GM04504 (cell line): ENCODE results near the gene YWHAE.
"Not testable (repeated sequence)": the region's sequence is repeated elsewhere in the genome, so short reads cannot be mapped to it uniquely, and the experiment has no call there.

Experiments used
- DNase-seq: peaks from one replicate; pipeline ENCODE4 v3.0.0-alpha.2; 2012; ENCODE audit warnings: low read depth

The YWHAE gene

DNA sequence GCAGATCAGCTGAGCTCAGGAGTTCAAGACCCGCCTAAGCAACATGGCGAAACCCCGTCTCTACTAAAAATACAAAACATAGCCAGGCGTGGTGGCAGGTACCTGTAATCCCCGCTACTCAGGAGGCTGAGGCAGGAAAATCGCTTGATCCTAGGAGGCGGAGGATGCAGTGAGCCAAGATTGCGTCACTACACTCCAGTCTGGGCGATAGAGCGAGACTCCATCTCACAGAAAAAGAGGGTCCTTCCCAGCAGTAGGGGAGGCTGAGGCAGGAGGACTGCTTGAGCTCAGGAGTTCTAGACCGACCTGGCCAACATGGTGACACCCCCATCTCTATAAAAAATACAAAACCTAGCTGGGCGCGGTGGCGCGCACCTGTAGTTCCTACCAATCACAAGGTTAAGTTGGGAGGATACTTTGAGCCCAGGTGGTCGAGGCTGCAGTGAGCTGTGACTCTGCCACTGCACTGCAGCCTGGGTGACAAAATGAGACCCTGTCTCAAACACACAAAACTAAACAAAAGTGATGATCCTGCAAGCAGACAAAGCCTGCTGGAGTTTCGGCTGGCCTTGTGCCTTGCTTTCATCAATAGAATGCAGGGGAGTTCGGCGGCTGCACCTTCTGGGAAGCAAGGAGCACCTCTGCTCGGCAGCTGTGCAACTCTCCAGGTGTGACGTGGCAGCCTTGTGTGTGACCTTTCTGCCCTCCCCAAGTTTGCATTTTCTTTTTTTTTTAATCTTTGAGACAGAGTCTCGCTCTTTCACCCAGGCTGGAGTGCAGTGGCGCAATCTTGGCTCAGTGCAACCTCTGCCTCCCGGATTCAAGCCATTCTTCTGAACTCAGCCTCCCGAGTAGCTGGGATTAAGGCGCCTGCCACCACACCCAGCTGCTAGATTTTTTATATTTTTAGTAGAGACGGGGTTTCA is 12.4 kb upstream of the YWHAE start:
- DNase-seq = no peak

- no peak for DNase-seq
Observed at GRCh38 chr17:1402262-1402586, 2.2 kb upstream of the YWHAE start.

- DNase-seq = no peak
Observed at GRCh38 chr17:1398931-1399678, 917 bp downstream of the YWHAE start.

DNA sequence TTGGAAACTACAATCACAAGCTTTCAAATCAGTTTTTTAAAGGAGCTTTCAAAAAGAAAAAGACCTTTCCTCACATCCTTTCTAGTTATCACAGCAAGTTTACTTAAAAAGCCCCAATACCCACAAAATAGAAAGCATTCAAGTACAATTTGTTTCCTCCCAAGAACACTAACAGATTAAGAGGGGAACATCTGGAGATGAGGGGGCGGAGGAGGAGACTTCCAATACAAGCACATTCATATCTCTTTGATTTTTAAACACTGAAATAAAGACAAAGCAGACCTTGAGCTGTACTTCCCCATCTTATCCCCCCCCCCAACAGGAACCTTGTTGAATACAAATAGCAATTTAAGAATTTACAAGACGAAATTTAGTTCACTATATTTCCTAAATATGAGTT is 2.0 kb downstream of the YWHAE start:
- DNase-seq = no peak

DNA sequence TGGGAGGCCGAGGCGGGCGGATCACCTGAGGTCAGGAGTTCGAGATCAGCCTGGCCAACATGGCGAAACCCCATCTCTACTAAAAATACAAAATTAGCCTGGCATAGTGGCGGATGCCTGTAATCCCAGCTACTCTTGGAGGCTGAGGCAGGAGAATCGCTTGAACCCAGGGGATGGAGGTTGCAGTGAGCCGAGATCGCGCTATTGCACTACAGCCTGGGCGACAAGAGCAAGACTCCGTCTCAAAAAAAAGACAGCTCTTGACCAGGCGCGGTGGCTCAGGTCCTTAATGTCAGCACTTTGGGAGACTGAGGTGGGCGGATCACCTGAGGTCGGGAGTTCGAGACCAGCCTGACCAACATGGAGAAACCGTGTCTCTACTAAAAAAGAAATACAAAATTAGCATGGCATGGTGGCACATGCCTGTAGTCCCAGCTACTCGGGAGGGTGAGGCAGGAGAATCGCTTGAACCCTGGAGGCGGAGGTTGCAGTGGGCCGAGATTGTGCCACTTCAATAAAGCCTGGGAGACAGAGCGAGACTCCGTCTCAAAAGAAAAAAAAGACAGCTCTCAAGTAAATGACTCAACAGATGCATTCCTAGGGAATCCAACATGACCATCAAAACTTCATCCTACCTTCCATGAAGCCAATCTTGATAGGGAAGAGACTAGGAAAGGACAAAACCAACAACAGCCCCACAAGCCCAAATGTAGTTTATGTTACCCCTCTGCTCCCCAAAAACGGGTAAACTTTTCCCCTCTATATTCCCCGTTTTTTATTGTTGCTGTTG is 4.0 kb downstream of the YWHAE start:
- not testable (repeated sequence) for DNase-seq

- no peak for DNase-seq
Observed at GRCh38 chr17:1391577-1391976, 8.4 kb downstream of the YWHAE start.

- DNase-seq = no peak
Observed at GRCh38 chr17:1390432-1391367, 9.3 kb downstream of the YWHAE start.

DNA sequence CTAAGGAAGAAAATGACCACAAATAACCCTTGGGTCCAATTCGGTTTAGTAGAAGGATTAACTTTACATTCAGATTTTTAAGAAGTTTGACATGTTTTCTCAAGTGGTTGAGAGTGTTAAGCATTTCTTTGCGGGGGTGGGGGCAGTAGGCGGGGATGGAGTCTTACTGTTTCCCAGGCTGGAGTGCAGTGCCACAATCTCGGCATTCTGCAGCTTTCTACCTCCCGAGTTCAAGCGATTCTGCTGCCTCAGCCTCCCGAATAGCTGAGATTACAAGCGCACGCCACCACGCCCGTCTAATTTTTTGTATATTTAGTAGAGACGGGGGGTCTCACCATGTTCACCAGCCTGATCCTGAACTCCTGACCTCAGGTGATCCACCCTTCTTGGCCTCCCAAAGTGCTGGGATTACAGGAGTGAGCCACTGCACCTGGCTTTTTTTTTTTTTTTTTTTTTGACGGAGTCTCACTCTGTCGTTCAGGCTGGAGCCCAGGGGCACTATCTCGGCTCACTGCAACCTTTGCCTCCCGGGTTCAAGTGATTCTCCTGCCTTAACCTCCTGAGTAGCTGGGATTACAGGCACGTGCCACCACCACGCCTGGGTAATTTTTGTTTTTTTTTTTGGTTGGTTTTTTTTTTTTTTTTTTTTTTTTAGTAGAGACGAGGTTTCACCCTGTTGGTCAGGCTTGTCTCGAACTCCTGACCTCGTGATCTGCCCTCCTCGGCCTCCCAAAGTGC is 12.4 kb downstream of the YWHAE start:
- not testable (repeated sequence) for DNase-seq

GRCh38 chr17:1386675-1387190 is 13.3 kb downstream of the YWHAE start:
- DNase-seq = not testable (repeated sequence)

DNA sequence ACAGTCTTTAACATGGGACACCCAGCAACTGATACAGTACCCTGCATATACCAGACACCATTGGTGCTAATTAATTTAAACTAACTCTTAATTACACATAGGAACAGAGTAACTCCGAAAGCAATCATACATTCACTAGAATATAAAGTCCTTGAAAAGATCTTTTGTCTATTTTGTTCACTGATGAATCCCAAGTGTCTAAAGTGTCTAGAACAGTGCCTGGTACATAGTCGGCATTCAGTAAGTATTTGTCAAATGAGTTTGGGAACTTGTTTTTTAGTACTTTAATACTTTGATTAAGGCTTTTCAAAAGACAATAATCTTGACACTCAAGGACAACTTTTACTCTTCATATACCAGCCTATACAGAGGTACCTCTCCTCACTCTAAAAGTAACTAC is 13.8 kb downstream of the YWHAE start:
- DNase-seq = no peak

GRCh38 chr17:1385861-1386260 is 14.2 kb downstream of the YWHAE start:
- no peak for DNase-seq

- no peak for DNase-seq
Observed at GRCh38 chr17:1384905-1385435, 15.1 kb downstream of the YWHAE start.

DNA sequence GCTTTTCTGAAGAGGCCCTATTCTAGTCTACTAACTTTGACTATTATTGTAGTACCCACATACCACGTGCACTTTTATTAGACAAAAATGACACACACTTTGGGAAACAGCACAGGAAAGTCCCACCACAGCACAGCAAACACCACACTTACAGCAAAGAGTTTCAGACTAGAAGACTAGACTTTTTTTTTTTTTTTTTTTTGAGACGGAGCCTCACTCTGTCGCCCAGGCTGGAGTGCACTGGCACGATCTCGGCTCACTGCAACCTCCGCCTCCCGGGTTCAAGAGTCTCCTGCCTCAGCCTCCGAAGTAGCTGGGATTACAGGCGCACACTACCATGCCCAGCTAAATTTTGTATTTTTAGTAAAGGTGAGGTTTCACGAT is 20.1 kb downstream of the YWHAE start:
- DNase-seq = no peak

GRCh38 chr17:1379208-1379929 is 20.7 kb downstream of the YWHAE start:
- no peak for DNase-seq

GRCh38 chr17:1378476-1378860 is 21.6 kb downstream of the YWHAE start:
- DNase-seq = not testable (repeated sequence)

GRCh38 chr17:1377334-1377733 is 22.7 kb downstream of the YWHAE start:
- DNase-seq = no peak

- no peak for DNase-seq
Observed at GRCh38 chr17:1376061-1376460, 24.0 kb downstream of the YWHAE start.

GRCh38 chr17:1375615-1376014 is 24.4 kb downstream of the YWHAE start:
- DNase-seq = no peak

- no peak for DNase-seq
Observed at GRCh38 chr17:1374431-1375177, 25.4 kb downstream of the YWHAE start.
